T follicular helper cell (primary cell): ENCODE results near the gene CCR3.

Source experiments
- DNase-seq: peaks from one replicate; pipeline ENCODE4 v3.0.0-alpha.2; 2020; ENCODE audit warnings: low read depth

The CCR3 gene

GRCh38 chr3:46298871-46299607 is 56.8 kb downstream of the CCR3 start:
- no peak for DNase-seq

- no peak for DNase-seq
Observed at GRCh38 chr3:46299608-46300460, 57.6 kb downstream of the CCR3 start.

GRCh38 chr3:46300461-46300789 is 58.2 kb downstream of the CCR3 start:
- no peak for DNase-seq

GRCh38 chr3:46301122-46301835 is 59.0 kb downstream of the CCR3 start:
- DNase-seq, result no peak

- DNase-seq, result no peak
Observed at GRCh38 chr3:46303240-46303639, 61.0 kb downstream of the CCR3 start.

GRCh38 chr3:46304739-46305138 is 62.5 kb downstream of the CCR3 start:
- DNase-seq, result no peak

GRCh38 chr3:46312991-46313390 is 70.7 kb downstream of the CCR3 start:
- DNase-seq, result no peak

- DNase-seq, result no peak
Observed at GRCh38 chr3:46314517-46314916, 72.3 kb downstream of the CCR3 start.

- DNase-seq, result no peak
Observed at GRCh38 chr3:46316206-46316605, 73.9 kb downstream of the CCR3 start.
